ENCODE data around the gene AKT3.
"Not testable (repeated sequence)": the region's sequence is repeated elsewhere in the genome, so short reads cannot be mapped to it uniquely, and the experiment has no call there.

The AKT3 gene

GRCh38 chr1:243850202-243850451 is at the start of gene AKT3:
Gene AKT3, minus strand, starts transcription at chr1:243850243. Its CDS starts 7,073 bp downstream, at chr1:243843170.
- DNase-seq (ENCODE audit: low spot score) = peak; percentile 71

GRCh38 chr1:243898278-243898677 is 48.2 kb upstream of the AKT3 start:
- no peak for DNase-seq (ENCODE audit: low spot score)

DNA sequence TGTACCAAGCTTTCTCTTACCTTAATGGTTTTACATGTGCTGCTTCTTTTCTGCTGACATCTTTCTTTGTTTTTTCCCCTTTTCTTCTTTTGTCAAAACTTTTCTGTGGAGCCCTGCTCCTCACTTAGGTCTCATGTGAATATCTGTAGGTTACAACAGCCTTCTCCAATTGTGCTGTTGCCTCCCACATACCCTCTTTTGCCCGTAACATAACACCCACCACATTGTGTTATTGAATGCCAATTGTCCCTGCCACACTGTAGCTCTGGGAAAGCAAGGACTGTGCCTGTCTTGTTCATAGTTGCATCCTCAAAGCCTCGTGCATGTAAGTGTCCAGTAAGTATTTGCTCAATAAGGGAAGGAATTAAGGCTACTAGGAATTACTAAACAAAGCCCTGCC is 46.3 kb upstream of the AKT3 start:
- DNase-seq (ENCODE audit: low spot score) = no peak

GRCh38 chr1:243892456-243892855 is 42.4 kb upstream of the AKT3 start:
- DNase-seq (ENCODE audit: low spot score) = no peak

DNA sequence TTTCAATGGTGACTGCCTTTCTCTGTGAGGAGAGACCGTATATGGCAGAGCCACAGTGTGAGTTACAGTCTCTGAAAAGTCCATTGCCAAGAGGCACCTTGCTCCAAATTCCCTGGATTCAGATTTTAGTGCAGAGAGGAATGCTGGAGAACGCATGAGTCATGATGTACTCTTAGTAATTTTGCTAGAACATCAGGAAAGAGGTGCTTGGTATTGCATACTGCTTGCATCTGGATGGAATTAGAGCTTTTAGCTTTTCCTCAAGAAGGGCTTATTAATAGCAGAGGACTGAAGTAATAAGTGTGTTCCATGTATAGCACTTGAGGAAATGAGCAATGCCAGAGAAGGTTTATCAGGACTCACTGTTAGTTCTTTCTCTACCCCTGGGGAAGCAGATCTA is 40.5 kb upstream of the AKT3 start:
- DNase-seq (ENCODE audit: low spot score) = no peak

- no peak for DNase-seq (ENCODE audit: low spot score)
These were observed 35.8 kb upstream of the AKT3 start for GRCh38 chr1:243885806-243886205.

DNA sequence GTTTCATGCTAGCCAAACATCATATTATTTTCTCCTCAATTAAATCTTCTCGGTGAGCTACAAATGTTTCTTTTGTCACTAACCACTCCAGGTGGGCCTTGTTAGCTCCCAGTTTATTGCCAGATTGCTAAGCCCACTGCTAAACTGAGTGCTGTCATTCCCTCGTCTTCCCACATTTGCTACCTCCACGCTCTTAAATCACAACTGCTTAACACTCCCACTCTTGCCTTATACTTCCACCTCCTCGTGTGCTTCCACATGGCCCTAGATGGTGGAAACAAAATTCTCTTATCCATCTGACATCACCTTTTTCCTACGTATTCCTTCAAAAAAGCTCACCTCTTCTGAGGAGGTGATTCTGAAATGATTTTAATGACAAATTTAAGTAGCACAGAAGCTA is 34.6 kb upstream of the AKT3 start:
- DNase-seq (ENCODE audit: low spot score) = no peak

DNA sequence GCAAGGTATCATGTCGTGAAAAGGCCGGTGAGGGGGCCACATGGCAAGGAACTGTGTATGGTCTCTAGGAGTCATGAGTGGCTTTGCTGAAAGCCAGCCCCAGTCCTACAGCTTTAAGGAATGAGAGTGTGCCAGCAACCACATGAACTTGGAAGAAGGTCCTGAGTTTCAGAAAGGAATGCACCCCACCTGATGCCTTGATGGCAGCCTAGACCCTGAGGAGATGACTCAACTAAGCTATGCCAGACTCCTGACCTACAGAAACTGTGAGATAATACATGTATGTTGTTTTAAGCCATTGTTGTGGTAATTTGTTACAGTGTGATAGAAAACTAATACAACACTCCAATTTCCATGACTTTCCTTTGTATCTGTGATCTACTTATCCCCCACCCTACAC is 33.5 kb upstream of the AKT3 start:
- no peak for DNase-seq (ENCODE audit: low spot score)

DNA sequence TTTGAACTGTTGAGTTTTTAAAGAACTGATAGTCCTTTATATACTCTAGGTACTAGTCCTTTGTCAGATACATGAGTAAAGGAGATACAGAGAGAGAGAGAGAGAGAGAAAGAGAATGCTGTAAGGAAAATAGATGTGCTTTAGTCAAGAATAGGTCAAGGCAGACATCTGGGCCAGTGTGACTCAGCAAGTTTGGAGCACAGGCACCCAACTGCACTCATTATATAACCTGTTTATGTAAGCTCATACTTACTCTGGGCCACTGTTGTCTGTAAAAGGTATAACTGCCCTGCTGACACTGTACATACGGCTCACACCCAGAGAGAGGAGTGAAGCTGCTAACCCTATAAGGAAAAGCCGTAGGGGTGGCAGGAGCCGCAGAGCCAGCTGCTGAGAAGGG is 32.2 kb upstream of the AKT3 start:
- DNase-seq (ENCODE audit: low spot score) = no peak

GRCh38 chr1:243877058-243877457 is 27.0 kb upstream of the AKT3 start:
- DNase-seq (ENCODE audit: low spot score) = not testable (repeated sequence)

- DNase-seq (ENCODE audit: low spot score) = peak; percentile 35
These were observed 5.7 kb upstream of the AKT3 start for GRCh38 chr1:243855616-243856318.

- DNase-seq (ENCODE audit: low spot score) = no peak
These were observed 1.7 kb upstream of the AKT3 start for GRCh38 chr1:243851765-243852164.

GRCh38 chr1:243851257-243851756 is 1.3 kb upstream of the AKT3 start:
- no peak for DNase-seq (ENCODE audit: low spot score)

GRCh38 chr1:243850452-243851256 is 611 bp upstream of the AKT3 start:
- peak; percentile 85 for DNase-seq (ENCODE audit: low spot score)

GRCh38 chr1:243849421-243850201 is 432 bp downstream of the AKT3 start:
- DNase-seq (ENCODE audit: low spot score) = peak; percentile 52

GRCh38 chr1:243848858-243849420 is 1.1 kb downstream of the AKT3 start:
- DNase-seq (ENCODE audit: low spot score) = peak; percentile 46

DNA sequence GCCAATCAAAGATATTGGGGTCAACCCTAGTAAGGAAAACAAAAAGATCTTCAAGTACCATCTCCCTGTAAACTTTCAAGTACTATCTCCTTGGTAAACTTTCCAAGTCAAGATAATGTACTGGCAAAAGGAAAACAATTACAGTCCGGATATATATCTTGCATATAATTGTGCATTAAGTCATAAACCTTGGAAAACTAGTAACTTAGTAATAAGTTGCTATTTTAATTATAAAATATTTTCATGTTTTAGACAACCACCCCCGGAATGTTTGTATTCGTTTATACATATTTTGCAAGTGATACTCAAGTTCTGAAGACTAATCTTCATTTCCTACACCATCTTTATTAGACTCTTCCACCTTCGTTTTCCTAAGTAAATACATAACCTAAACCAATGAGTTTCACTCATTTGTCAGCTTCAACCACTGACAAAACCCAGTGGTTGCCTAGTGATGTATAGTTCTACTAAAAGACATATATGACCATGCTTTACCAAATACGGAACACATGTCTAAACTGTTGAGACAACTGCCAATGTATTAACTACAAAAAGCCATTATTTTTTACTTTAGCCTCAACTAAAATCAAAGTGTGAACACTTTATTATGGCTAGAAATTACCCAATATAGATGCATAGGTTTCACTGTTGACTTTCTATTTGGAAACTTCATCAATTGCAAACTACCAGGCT is 1.7 kb downstream of the AKT3 start:
- DNase-seq (ENCODE audit: low spot score) = no peak

GRCh38 chr1:243846761-243847160 is 3.3 kb downstream of the AKT3 start:
- no peak for DNase-seq (ENCODE audit: low spot score)

- no peak for DNase-seq (ENCODE audit: low spot score)
These were observed 4.2 kb downstream of the AKT3 start for GRCh38 chr1:243845888-243846287.

- no peak for DNase-seq (ENCODE audit: low spot score)
These were observed 5.9 kb downstream of the AKT3 start for GRCh38 chr1:243844186-243844585.

DNA sequence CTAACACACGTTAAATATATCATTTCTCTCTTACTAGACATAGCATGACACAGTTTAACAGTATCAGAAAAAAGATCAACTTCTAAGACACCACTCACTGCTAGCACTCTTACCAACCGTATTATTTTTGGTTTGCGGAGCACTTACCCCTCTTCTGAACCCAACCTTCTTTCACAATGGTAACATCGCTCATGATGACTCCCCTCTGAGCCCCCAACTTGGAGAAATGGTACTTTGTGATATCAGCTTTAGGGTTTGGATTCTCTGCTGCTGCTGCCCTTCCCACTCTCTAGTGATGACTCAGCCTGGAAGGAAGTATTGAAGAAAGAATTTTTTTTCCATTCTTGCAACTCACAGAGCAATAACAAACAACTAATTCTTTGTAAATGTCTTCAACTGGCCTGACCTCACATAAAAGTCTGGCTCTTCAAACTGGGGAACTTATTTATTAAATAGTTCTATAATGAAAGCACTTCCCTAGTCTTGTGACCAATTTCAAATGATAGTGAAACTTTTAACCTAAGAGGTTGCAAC is 7.0 kb downstream of the AKT3 start:
- no peak for DNase-seq (ENCODE audit: low spot score)

DNA sequence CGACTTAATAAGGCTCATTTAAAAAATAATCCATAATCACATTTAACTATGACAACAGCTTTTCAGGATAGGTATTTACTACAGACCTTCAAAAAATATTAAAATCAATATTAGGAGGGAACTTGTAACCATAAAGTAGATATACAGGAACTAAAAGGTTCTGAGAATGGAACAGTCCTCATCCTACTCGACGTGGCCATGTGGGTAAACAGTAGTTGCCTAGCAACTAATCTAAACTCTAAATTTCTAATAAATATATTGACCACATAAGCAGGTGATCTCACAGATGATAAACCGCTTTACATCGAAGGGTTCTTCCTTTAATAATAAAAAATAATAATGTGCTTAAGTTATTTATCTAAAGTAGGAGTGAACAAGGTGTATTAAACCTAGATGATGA is 7.9 kb downstream of the AKT3 start:
- no peak for DNase-seq (ENCODE audit: low spot score)
